Astrocyte (in vitro differentiated cells and primary cell): ENCODE results near the gene C19orf12. TPM values are rescaled to one million over a fixed set of nuclear protein-coding genes. Genes with fewer than 3 reads are reported as not detected.

ENCODE experiments used
- DNase-seq: peaks from one replicate; pipeline ENCODE4 v3.0.0-alpha.2; 2010; ENCODE audit warnings: low read depth
- FAIRE-seq: peaks from 2 replicates; lab custom pipeline; 2011; peaks lifted over from hg19 to GRCh38; lab: Jason Lieb, UNC
- H2AFZ ChIP-seq: 2 replicates; pipeline ENCODE4 v1.6.0; 2012; ENCODE audit warnings: low read depth, low read length, inconsistent platforms
- H3K27ac ChIP-seq: 2 replicates; pipeline ENCODE4 v1.5.1; 2011; ENCODE audit warnings: low read depth, low read length, inconsistent platforms
- H3K27me3 ChIP-seq: 2 replicates; pipeline ENCODE4 v1.6.0; 2011; ENCODE audit warnings: low read length, inconsistent platforms; ENCODE audit not compliant: insufficient read depth
- H3K36me3 ChIP-seq: 2 replicates; pipeline ENCODE4 v1.5.1; 2011; ENCODE audit warnings: low read length, inconsistent platforms; ENCODE audit not compliant: insufficient read depth
- H3K4me1 ChIP-seq: 2 replicates; pipeline ENCODE4 v1.5.1; 2011; ENCODE audit warnings: low read length, inconsistent platforms; ENCODE audit not compliant: insufficient read depth
- H3K4me2 ChIP-seq: 2 replicates; pipeline ENCODE4 v1.6.0; 2012; ENCODE audit warnings: low read length, inconsistent platforms
- H3K4me3 ChIP-seq: 2 replicates; pipeline ENCODE4 v1.5.1; 2011; ENCODE audit warnings: low read depth, mild to moderate bottlenecking, low read length, inconsistent platforms; ENCODE audit not compliant: insufficient read depth
- H3K79me2 ChIP-seq: 2 replicates; pipeline ENCODE4 v1.6.0; 2012; ENCODE audit warnings: mild to moderate bottlenecking, low read length, inconsistent platforms; ENCODE audit not compliant: insufficient read depth
- H3K9ac ChIP-seq: 2 replicates; pipeline ENCODE4 v1.6.0; 2012; ENCODE audit warnings: mild to moderate bottlenecking, low read length, inconsistent platforms
- H3K9me3 ChIP-seq: 2 replicates; pipeline ENCODE4 v1.5.1; 2012; ENCODE audit warnings: low read depth, mild to moderate bottlenecking, low read length, inconsistent platforms; ENCODE audit not compliant: insufficient read depth
- H4K20me1 ChIP-seq: 2 replicates; pipeline ENCODE4 v1.6.0; 2012; ENCODE audit warnings: low read length, inconsistent platforms; ENCODE audit not compliant: insufficient read depth
- H3K27ac Mint-ChIP-seq: one replicate; pipeline ENCODE4 v1.8.0; 2021; ENCODE audit warnings: mild to moderate bottlenecking, mixed read lengths; ENCODE audit not compliant: unreplicated experiment
- H3K27me3 Mint-ChIP-seq: one replicate; pipeline ENCODE4 v1.8.0; 2021; ENCODE audit warnings: low read depth, mixed read lengths; ENCODE audit not compliant: unreplicated experiment
- H3K36me3 Mint-ChIP-seq: one replicate; pipeline ENCODE4 v1.8.0; 2021; ENCODE audit warnings: low read depth, mixed read lengths; ENCODE audit not compliant: unreplicated experiment
- H3K4me1 Mint-ChIP-seq: one replicate; pipeline ENCODE4 v1.8.0; 2021; ENCODE audit warnings: low read depth, mixed read lengths; ENCODE audit not compliant: unreplicated experiment
- H3K4me3 Mint-ChIP-seq: one replicate; pipeline ENCODE4 v1.8.0; 2021; ENCODE audit warnings: mild to moderate bottlenecking, moderate library complexity, mixed read lengths; ENCODE audit not compliant: unreplicated experiment
- H3K9me3 Mint-ChIP-seq: one replicate; pipeline ENCODE4 v1.8.0; 2021; ENCODE audit warnings: mild to moderate bottlenecking, mixed read lengths; ENCODE audit not compliant: unreplicated experiment
- CTCF ChIP-seq: IDR thresholded peaks from 2 replicates; pipeline ENCODE4 v1.5.1; 2011; ENCODE audit warnings: low read depth, mild to moderate bottlenecking, inconsistent platforms, low read length, moderate library complexity; ENCODE audit not compliant: insufficient read depth
- EZH2 ChIP-seq: IDR thresholded peaks from 2 replicates; pipeline ENCODE4 v1.6.1; 2012; ENCODE audit warnings: mild to moderate bottlenecking, low read length, inconsistent platforms; ENCODE audit not compliant: insufficient read depth
- total RNA-seq: library from RNA; stranded (reverse); gene quantifications from 2 replicates; pipeline ENCODE4 v1.2.1, GENCODE V29; 2021

C19orf12 gene
- total RNA-seq, 1 donor from 2014 or later: 38.7 TPM

- Histone ChIP-seq H3K79me2 (peaks cover 9% of the 10 kb centered on the region), H3K4me3 (no peak overlapping the region), H3K27ac (no peak overlapping the region), H3K36me3 (no peaks in the 10 kb centered on the region), H3K4me2 (no peak overlapping the region), H3K9ac (no peak overlapping the region), H3K4me1 (peaks cover 6% of the 10 kb centered on the region), H3K27me3 (no peaks in the 10 kb centered on the region), H2AFZ (no peak overlapping the region), H4K20me1 (peaks cover 28% of the 10 kb centered on the region), H3K9me3 (no peaks in the 10 kb centered on the region)
- no peak for FAIRE-seq
- peaks cover 14% of the 10 kb centered on the region for H3K4me1 Mint-ChIP-seq
- TF ChIP-seq EZH2 (no peak), CTCF (no peak)
- H3K9me3 Mint-ChIP-seq: no peaks in the 10 kb centered on the region
- no peak for DNase-seq
- H3K4me3 Mint-ChIP-seq: no peak overlapping the region
- H3K27ac Mint-ChIP-seq: no peak overlapping the region
- H3K36me3 Mint-ChIP-seq: peaks cover 9% of the 10 kb centered on the region
- H3K27me3 Mint-ChIP-seq: no peaks in the 10 kb centered on the region
These were observed 39.9 kb downstream of the C19orf12 start for GRCh38 chr19:29675120-29675649.

GRCh38 chr19:29674374-29675119 lies 40.5 kb downstream of the C19orf12 start:
- peaks cover 14% of the 10 kb centered on the region for H3K4me1 Mint-ChIP-seq
- no peak for FAIRE-seq
- no peaks in the 10 kb centered on the region for H3K36me3 ChIP-seq
- DNase-seq: no peak
- H3K9me3 Mint-ChIP-seq: no peaks in the 10 kb centered on the region
- H3K27me3 ChIP-seq: no peaks in the 10 kb centered on the region
- peaks cover 6% of the 10 kb centered on the region for H3K4me1 ChIP-seq
- no peak overlapping the region for H2AFZ ChIP-seq
- no peak overlapping the region for H3K4me3 Mint-ChIP-seq
- H3K27me3 Mint-ChIP-seq: no peaks in the 10 kb centered on the region
- H3K27ac Mint-ChIP-seq: no peak overlapping the region
- peaks cover 28% of the 10 kb centered on the region for H4K20me1 ChIP-seq
- no peak overlapping the region for H3K27ac ChIP-seq
- H3K4me3 ChIP-seq: no peak overlapping the region
- H3K4me2 ChIP-seq: no peak overlapping the region
- peaks cover 9% of the 10 kb centered on the region for H3K79me2 ChIP-seq
- no peaks in the 10 kb centered on the region for H3K9me3 ChIP-seq
- peaks cover 10% of the 10 kb centered on the region for H3K36me3 Mint-ChIP-seq
- no peak overlapping the region for H3K9ac ChIP-seq
- no peak for TF ChIP-seq CTCF
- no peak for TF ChIP-seq EZH2
